HEK293 (cell line): ENCODE results near the gene CRABP2.
A peak's percentile ranks its signal among the peaks of the same experiment; 100 is the strongest.

Experiments
- PRDM6 ChIP-seq: fragments of 450-650 bp; formaldehyde crosslinking; IDR thresholded peaks from 2 replicates; pipeline ENCODE4 v1.5.1; 2017; ENCODE audit warnings: missing biosample characterization, missing genetic modification characterization
- REST ChIP-seq: fragments of 450-650 bp; formaldehyde crosslinking; IDR thresholded peaks from 2 replicates; pipeline ENCODE4 v1.5.1; 2016; ENCODE audit warnings: missing biosample characterization, missing genetic modification characterization
- SCRT1 ChIP-seq: fragments of 450-650 bp; formaldehyde crosslinking; IDR thresholded peaks from 2 replicates; pipeline ENCODE4 v1.5.1; 2016; ENCODE audit warnings: missing biosample characterization, missing genetic modification characterization, borderline replicate concordance
- ZBTB10 ChIP-seq: fragments of 450-650 bp; formaldehyde crosslinking; IDR thresholded peaks from 2 replicates; pipeline ENCODE4 v1.5.1; 2016; ENCODE audit warnings: missing biosample characterization, missing genetic modification characterization
- ZBTB17 ChIP-seq: fragments of 450-650 bp; formaldehyde crosslinking; IDR thresholded peaks from 2 replicates; pipeline ENCODE4 v1.5.1; 2016; ENCODE audit warnings: missing biosample characterization, missing genetic modification characterization
- ZBTB8A ChIP-seq: fragments of 450-650 bp; formaldehyde crosslinking; IDR thresholded peaks from 2 replicates; pipeline ENCODE4 v1.5.1; 2016; ENCODE audit warnings: missing biosample characterization, missing genetic modification characterization
- ZFHX2 ChIP-seq: fragments of 450-650 bp; formaldehyde crosslinking; conservative IDR thresholded peaks from 2 replicates; pipeline ENCODE4 v1.5.1; 2016; ENCODE audit warnings: missing biosample characterization, missing genetic modification characterization
- ZNF335 ChIP-seq: fragments of 450-650 bp; formaldehyde crosslinking; conservative IDR thresholded peaks from 2 replicates; pipeline ENCODE4 v1.5.1; 2016; ENCODE audit warnings: missing biosample characterization, missing genetic modification characterization
- ZNF366 ChIP-seq: fragments of 450-650 bp; formaldehyde crosslinking; conservative IDR thresholded peaks from 2 replicates; pipeline ENCODE4 v1.5.1; 2016; ENCODE audit warnings: missing biosample characterization, missing genetic modification characterization
- ZNF394 ChIP-seq: fragments of 450-650 bp; formaldehyde crosslinking; IDR thresholded peaks from 2 replicates; pipeline ENCODE4 v1.5.1; 2016; ENCODE audit warnings: missing biosample characterization, missing genetic modification characterization, mild to moderate bottlenecking, moderate library complexity, borderline replicate concordance
- ZNF473 ChIP-seq: fragments of 450-650 bp; formaldehyde crosslinking; IDR thresholded peaks from 2 replicates; pipeline ENCODE4 v1.5.1; 2017; ENCODE audit warnings: missing biosample characterization, missing genetic modification characterization
- ZNF558 ChIP-seq: fragments of 450-650 bp; formaldehyde crosslinking; IDR thresholded peaks from 2 replicates; pipeline ENCODE4 v1.5.1; 2016; ENCODE audit warnings: missing biosample characterization, missing genetic modification characterization
- ZNF658 ChIP-seq: fragments of 450-650 bp; formaldehyde crosslinking; IDR thresholded peaks from 2 replicates; pipeline ENCODE4; 2016; ENCODE audit warnings: missing biosample characterization, missing genetic modification characterization
- ZSCAN30 ChIP-seq: fragments of 450-650 bp; IDR thresholded peaks from 2 replicates; pipeline ENCODE4 v1.5.1; 2018; ENCODE audit warnings: missing biosample characterization, mild to moderate bottlenecking, missing genetic modification characterization, moderate library complexity
- TF ChIP-seq, protein P1 (sequence below): fragments of 450-650 bp; formaldehyde crosslinking; IDR thresholded peaks from 2 replicates; pipeline ENCODE4 v1.5.1; 2016; ENCODE audit warnings: missing biosample characterization, missing genetic modification characterization
- TF ChIP-seq, protein P2 (sequence below): fragments of 450-650 bp; formaldehyde crosslinking; IDR thresholded peaks from 2 replicates; pipeline ENCODE4 v1.5.1; 2017; ENCODE audit warnings: missing biosample characterization, mild to moderate bottlenecking, missing genetic modification characterization, moderate library complexity
- TF ChIP-seq, protein P3 (sequence below): fragments of 450-650 bp; formaldehyde crosslinking; IDR thresholded peaks from 2 replicates; pipeline ENCODE4 v1.5.1; 2016; ENCODE audit warnings: missing biosample characterization, missing genetic modification characterization

CRABP2 gene

GRCh38 chr1:156692925-156693847 lies 12.2 kb downstream of the CRABP2 start (continued):
- TF ChIP-seq PRDM6 (tag by site-specific recombination) (no peak), ZNF473 (tag by site-specific recombination) (no peak), ZBTB17 (tag by site-specific recombination) (peak; percentile 56), ZNF366 (tag by site-specific recombination) (peak; percentile 94), ZBTB8A (tag by site-specific recombination) (peak; percentile 35; the same call in 1 of the 2 replicates), ZNF658 (no peak), SCRT1 (tag by site-specific recombination) (no peak), ZBTB10 (tag by site-specific recombination) (peak; percentile 86), REST (tag by site-specific recombination) (no peak), ZNF335 (tag by site-specific recombination) (peak; percentile 56), ZFHX2 (tag by site-specific recombination) (peak; percentile 76), ZSCAN30 (peak; percentile 81), ZNF558 (tag by site-specific recombination) (no peak), ZNF394 (tag by site-specific recombination) (no peak)
- TF ChIP-seq, protein P1, sequence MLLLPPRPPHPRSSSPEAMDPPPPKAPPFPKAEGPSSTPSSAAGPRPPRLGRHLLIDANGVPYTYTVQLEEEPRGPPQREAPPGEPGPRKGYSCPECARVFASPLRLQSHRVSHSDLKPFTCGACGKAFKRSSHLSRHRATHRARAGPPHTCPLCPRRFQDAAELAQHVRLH (tag by site-specific recombination) = no peak
- TF ChIP-seq, protein P2, sequence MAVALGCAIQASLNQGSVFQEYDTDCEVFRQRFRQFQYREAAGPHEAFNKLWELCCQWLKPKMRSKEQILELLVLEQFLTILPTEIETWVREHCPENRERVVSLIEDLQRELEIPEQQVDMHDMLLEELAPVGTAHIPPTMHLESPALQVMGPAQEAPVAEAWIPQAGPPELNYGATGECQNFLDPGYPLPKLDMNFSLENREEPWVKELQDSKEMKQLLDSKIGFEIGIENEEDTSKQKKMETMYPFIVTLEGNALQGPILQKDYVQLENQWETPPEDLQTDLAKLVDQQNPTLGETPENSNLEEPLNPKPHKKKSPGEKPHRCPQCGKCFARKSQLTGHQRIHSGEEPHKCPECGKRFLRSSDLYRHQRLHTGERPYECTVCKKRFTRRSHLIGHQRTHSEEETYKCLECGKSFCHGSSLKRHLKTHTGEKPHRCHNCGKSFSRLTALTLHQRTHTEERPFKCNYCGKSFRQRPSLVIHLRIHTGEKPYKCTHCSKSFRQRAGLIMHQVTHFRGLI (tag by site-specific recombination) = peak; percentile 100
- TF ChIP-seq, protein P3, sequence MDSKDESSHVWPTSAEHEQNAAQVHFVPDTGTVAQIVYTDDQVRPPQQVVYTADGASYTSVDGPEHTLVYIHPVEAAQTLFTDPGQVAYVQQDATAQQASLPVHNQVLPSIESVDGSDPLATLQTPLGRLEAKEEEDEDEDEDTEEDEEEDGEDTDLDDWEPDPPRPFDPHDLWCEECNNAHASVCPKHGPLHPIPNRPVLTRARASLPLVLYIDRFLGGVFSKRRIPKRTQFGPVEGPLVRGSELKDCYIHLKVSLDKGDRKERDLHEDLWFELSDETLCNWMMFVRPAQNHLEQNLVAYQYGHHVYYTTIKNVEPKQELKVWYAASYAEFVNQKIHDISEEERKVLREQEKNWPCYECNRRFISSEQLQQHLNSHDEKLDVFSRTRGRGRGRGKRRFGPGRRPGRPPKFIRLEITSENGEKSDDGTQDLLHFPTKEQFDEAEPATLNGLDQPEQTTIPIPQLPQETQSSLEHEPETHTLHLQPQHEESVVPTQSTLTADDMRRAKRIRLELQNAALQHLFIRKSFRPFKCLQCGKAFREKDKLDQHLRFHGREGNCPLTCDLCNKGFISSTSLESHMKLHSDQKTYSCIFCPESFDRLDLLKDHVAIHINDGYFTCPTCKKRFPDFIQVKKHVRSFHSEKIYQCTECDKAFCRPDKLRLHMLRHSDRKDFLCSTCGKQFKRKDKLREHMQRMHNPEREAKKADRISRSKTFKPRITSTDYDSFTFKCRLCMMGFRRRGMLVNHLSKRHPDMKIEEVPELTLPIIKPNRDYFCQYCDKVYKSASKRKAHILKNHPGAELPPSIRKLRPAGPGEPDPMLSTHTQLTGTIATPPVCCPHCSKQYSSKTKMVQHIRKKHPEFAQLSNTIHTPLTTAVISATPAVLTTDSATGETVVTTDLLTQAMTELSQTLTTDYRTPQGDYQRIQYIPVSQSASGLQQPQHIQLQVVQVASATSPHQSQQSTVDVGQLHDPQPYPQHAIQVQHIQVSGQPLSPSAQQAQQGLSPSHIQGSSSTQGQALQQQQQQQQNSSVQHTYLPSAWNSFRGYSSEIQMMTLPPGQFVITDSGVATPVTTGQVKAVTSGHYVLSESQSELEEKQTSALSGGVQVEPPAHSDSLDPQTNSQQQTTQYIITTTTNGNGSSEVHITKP (tag by site-specific recombination) = peak; percentile 45; the same call in 1 of the 2 replicates
